Eye (tissue), 1 donor: Measurements from ENCODE around the gene CMIP.
"Not testable (repeated sequence)": the region's sequence is repeated elsewhere in the genome, so short reads cannot be mapped to it uniquely, and the experiment has no call there.

Experiments used
- DNase-seq: peaks from one replicate; pipeline ENCODE4 v3.0.0-alpha.2; 2015

The CMIP gene

DNA sequence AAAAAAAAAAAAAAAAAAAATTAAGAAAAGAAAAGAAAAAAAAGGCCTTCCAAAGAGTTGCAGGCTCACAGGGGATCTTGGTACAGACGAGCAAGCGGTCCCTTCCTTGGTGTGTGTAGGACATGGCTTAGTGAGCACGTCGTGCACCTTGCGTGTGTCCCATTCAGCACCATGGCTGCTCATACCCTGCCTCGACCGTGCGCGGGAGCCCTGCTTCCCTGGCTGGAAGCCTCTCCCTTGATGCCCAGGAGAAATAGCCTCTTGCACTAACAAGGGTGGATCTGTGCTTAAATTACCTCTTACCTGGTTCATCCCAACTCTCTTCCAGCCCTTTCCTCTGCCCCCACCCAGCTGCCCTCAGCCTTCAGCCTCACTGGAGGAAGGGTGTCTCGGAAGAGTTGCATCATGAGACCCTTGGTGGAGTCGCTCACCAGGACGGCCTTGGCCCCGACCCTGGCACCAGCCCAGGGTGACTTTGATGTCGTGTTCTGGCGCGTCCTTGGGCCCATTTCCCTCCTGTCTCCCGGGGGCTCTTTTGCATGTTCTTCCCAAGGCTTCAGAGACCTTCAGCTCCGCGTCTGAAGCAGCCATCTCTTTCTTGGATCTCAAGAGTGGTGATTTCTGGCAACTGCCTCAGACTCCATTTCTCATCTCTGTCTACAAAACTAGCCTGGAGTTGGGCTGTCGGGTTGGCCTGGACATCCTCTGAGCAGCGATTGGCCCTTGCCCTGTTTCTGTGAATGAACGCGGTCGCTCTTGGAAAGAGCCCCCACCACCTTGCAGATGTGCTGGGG is 127.2 kb downstream of the CMIP start:
- no peak for DNase-seq

DNA sequence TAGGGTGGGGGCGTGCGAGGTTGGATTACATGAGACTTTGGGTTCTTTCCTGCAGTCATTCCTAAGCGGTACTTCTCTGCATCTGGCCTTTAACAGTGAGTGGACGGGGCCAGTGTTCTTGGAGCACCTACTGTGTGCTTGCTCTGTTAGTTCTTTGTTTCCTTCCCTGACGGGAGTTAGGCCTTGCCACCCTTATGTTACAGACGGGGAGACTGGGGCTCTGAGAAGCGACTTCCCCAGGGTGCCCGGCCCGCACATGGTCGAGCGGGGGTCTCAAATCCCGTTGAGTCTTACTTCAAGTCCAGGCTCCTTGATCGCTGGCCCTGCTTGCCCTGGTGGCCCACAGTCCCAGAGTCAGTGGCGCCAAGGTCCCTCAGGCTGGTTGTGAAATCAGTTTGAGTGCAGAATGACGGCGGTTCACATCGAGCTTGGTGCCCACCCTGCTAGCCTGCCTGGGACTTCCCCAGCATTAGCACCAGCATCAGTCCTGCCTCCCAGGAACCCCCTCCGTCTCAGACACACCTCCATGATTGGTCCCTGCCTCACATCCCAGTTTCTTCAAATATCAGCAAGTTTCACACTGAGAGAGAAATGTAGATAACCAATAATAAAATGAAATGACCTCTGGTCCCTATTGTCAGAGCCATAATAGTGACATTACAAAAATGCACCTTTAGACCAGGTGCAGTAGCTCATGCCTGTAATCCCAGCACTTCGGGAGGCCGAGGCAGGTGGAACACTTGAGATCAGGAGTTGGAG is 128.0 kb downstream of the CMIP start:
- no peak for DNase-seq

DNA sequence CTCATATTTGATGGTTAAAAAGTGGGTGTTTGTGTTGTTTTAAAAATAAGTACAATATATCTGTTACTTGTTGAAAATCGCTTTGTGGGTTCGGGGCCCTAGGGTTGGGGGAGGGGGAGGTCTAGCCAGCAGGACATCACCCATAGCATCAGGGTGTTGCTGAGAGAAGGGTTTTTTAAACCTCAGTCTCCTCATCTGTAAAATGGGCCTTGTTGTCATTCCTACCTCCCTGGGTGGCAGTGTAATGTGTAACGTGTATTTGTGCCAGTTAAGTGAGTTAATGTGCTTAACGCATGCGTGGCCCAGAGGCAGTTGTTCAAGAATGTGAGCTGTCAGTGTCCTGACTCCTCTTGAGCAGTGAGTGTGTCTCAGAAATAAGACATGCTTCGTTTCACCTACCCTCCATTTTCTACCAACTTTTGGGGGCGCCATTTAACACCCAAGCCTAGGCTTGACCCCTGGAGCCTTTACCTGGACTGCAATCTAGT is 129.0 kb downstream of the CMIP start:
- DNase-seq: no peak

DNA sequence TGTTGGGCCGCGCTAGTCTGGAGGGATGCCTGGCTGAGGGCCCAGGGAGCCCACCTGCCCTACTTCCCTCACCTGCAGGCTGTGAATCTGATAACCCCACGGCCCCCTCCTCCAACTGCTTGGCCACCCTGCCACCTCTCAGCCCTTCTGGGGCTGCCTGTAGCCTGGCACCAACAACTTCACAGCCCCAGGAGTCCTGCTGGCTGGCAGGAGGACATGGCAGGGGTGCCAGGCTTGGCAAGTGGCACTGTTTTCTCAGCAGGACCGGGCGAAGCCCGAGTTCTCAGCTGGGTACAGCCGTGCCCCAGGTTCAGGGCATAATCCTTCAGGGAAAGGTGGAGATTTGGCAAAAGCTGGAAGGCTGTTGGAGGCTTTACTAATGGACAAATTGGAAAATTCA is 129.6 kb downstream of the CMIP start:
- DNase-seq: no peak

DNA sequence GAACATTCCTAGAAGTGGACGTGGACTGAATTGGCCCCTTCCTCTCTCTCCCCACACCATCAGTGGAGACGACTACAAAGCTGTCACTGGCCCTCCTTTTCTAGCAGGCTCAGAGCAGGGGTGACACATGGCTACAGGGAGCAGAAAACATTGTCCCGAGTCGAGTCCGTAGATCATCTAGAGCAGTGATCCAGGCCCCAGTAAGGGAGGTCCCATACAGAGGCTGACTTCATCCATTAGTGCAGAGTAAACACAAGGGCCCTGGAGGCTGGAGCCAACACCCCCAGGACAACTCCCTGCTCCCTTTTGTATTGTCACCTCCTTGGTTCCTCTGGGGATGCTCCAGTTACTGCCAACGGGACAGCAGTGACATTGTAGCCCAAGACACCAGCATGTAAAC is 130.7 kb downstream of the CMIP start:
- DNase-seq: no peak

DNA sequence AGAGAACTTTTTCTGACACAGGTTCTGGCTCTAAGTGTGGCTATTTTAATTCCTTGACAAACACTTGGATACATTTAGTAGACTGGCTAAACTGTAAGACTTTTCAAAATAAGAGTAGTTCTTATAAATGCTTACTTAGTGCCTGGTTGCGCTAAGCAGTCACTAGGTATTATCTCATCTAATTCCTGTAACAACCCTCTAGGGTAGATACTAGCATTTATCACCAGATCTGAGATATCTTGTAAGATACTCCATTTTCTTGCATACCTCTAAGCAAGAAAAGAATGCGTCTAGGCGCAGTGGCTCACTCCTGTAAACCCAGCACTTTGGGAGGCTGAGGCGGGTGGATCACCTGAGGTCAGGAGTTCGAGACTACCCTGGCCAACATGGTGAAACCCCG is 131.2 kb downstream of the CMIP start:
- DNase-seq: no peak

DNA sequence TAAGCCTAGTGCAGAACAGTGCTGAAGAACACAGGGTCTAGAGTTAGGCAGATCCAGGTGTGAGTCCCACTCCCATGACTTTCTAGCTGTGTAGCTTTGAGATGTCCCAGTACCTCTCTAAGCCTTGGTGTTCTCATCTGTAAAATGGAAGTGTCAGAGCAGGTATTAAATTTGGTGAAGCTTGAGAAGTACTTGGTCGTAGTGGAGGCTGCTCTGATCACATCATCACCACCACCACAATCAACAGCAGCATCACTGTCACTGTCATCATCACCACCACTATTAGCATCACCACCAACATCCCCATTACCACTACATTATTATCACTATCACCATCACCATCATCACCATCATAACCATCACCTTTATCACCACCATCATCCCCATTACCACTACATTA is 132.1 kb downstream of the CMIP start:
- no peak for DNase-seq

DNA sequence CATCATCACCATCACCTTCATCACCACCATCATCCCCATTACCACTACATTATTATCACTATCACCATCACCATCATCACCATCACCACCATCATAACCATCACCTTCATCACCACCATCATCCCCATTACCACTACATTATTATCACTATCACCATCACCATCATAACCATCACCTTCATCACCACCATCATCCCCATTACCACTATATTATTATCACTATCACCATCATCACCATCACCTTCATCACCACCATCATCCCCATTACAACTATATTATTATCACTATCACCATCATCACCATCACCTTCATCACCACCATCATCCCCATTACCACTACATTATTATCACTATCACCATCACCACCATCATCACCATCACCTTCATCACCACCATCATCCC is 132.7 kb downstream of the CMIP start:
- DNase-seq: not testable (repeated sequence)

DNA sequence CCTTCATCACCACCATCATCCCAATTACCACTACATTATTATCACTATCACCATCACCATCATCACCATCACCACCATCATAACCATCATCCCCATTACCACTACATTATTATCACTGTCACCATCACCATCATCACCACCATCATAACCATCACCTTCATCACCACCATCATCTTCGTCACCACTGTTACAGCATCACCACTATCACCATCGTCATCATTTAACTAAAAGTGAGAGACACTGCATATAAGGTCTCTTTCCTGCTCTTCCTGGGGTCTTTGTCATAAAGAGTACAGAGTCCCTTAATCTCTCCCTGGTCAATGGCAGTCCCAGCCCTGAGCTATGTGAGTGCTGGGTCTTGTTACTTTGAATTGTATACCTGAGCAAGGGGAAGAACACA is 133.5 kb downstream of the CMIP start:
- no peak for DNase-seq

DNA sequence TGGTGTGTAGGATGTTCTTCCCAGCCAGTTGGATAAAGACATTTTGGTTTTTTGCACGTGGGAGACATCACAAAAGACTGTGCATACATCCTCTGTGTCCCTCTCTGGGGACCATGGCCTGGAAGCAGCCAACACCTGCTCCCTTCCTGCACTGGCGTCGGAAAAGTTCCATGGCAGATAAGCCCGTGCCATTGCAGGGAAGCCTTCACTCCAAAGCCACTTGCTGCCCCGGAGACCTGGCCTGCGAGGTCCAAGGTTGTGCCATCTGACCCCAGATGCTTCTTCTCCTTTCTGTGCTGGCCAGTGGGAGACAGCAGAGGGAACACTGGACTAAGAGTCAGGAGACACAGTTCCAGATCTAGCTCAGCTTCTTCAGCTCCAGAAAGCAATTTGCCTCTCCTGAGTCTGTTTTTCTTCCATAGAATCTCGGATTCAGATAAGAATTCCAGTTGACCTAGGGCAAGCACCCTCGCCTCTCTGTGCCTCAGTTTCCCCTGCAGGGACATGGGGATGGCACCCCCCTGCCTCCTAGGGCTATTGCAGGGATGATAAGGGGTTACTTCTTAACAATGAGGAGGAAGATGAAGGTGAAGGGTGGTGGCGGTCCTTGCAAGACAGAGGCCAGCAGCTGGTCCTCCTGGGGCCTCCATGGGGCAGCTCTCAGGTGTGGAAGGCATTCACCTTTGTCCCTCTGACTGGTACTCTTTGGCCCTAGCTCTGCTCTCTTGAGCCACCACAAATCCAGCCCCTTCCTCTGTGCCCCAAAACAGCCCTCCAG is 134.2 kb downstream of the CMIP start:
- no peak for DNase-seq

DNA sequence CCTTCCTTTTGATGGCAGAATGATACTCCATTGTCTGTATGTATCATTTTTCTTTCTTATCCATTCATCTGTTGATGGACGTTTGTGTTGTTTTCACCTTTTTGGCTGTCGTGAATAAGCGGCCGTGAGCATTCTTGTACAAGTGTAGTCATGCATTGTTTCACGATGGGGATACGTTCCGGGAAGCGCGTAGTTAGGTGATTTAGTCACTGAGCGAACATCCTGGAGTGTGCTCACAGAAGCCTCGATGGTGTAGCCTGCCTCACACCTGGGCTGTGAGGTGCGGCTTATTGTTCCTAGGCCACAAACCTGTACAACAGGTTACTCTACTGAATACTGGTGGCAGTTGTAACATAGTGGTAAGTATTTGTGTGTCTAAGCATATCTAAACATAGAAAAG is 136.5 kb downstream of the CMIP start:
- no peak for DNase-seq

DNA sequence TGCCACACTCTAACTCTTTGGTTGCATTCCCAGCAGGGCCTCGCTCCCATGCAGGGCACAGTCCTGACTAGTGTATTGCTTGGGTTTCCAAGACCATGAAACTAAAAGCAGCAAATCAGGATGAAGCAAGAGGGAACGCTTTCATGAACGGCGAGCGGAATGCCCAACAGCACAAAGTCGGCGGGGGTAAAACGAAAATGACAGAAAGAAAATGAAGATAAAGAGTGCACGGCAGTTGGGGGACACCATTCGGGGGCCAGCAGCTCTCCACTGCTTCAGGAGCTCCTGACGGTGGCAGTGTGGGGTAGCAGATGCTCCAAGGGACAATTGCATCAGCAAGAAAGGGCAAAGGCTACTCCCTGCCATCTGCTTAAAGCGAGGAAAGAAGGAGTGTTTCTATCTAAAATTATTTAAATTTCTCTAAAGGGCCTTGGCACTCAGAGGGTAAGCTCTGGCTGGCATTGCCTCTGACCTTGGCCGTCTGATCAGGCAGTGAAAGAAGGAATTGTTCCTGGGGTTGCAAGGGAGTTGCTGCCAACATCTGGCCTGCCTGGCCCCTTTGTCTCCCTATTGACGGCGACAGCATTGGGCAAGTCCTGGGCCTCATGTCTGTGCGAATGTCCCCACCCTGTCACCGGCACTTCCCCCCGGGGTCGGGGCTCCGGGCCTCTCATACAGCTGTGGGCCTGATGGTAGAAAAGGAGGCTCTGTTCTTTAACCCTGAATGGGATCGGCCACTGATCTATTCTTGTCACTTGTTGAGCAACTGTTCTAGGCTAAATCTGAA is 138.2 kb downstream of the CMIP start:
- DNase-seq: no peak

DNA sequence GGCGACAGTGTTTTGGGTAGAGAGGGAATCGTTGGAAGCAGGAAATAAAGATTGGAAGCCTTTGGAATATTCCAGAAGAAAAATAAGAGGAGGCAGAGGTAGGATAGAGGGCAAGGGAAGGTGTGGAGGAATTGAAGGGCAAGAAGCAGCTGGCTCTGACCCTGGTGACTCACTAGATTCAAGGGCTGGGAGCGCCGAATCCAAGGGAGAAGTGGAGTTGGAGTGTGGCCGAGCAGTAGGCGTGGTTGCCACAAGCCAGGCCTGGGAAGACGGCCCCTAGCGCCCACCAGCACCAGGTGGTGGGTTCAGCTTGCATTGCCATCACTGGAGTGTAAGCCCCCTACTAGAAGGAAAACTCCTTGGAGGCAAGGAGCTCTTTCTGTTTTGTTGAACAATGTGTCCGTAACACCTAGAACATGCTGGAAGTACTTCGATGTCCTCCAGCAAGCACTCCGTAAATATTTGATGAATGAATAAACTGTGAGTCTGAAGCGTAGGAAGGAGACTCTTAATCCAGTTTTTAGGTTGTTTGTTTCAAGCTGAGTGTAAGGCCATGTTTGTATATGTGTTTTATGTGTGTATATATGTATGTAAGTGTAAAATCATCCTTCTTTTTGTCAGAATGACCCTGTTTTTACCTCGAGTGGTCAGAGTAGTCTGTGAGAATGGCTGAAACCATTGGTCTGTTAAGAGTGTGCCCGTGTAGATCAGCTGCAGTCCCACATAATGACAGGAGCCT is 139.5 kb downstream of the CMIP start:
- no peak for DNase-seq

DNA sequence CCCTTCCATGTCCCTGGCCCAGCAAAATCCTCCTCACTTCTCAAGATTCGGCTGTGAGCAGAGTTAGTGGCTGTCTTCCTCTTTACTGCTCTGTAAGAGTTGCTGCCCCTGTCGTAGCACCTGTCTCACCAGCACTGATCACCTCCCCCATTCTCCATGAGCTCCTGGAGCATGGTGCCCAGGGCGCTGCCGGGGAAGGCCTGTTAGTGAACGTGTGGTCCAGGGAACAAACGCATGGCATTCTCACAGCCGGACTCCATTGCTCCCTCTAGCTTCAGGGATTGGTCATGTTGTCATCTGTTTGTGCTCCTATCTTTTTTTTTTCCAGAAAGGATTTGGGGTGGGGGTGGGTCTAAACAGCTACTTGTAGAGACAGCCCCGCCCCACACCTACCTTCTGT is 141.2 kb downstream of the CMIP start:
- DNase-seq: no peak

DNA sequence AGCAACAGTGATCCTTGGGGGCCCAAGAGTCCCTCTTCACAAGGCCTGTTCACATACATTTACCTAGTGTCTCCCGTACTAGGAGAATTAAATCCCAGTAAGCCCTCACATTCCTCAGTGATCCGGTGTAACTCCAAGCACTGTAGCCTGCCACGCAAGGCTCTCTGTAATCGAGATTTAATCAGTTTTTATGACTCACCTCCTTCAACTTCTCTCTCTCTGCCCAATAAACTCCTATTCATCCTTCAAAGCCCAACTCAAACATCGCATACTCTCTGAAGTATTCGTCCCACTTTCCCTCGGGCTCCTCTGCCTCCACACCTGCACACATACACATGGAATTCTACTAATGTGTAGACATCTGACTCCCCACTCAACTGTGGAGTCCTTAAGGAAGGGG is 141.8 kb downstream of the CMIP start:
- no peak for DNase-seq

DNA sequence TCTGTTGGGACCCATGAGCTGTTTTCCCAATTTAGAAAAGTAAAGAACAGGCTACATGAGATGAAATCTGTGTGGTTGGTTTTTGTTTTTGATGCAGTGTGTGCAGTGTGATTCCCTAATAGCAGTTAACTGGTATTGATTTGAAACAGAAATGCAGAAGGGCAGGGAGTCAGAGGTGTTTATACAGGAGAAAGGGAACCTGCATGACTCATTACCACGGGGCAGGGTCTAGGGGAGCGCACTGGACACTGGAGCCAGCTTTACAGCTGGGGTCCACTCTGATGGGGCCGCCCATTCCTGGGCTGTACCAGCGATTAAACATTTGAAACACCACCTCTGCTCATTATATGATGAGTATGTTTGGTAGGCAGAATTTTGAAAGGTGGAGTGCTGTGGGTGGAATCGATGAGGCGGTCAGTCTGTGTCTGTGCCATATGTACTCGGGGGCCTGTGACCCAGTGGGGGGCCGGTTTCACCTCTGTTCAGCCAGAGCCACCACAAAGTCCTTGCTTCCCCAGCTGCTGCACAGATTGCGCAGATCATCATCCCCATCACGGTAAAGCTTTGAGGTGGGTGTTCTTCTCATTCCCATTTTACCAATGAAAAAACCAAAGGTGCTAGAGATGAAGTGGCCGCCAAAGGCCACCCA is 142.5 kb downstream of the CMIP start:
- DNase-seq: no peak

DNA sequence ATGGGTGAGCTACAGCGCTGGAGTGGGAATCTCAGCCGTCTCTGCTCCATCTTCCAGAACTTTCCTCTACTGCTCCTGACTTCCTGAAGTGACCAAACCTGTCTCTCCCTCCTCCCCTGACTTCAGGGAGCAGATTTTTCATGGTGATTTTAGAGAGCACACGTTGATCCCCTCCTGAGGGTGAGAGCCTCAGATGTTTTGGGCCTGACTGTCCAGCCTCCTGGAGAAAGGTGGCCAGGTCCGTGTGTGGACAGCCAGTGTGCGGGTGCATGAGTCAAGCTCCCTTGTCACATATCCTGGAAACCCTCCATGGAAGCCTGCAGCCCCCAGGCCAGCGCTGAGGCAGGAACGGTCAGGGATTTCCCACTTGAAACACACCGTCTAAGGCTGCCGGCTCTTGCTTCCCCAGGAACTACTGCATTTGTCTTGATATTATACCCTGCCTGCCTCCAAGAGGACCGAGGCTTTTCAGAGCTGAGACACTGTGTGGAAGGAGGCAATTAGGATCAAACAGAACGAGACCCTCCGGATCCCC is 143.1 kb downstream of the CMIP start:
- no peak for DNase-seq

DNA sequence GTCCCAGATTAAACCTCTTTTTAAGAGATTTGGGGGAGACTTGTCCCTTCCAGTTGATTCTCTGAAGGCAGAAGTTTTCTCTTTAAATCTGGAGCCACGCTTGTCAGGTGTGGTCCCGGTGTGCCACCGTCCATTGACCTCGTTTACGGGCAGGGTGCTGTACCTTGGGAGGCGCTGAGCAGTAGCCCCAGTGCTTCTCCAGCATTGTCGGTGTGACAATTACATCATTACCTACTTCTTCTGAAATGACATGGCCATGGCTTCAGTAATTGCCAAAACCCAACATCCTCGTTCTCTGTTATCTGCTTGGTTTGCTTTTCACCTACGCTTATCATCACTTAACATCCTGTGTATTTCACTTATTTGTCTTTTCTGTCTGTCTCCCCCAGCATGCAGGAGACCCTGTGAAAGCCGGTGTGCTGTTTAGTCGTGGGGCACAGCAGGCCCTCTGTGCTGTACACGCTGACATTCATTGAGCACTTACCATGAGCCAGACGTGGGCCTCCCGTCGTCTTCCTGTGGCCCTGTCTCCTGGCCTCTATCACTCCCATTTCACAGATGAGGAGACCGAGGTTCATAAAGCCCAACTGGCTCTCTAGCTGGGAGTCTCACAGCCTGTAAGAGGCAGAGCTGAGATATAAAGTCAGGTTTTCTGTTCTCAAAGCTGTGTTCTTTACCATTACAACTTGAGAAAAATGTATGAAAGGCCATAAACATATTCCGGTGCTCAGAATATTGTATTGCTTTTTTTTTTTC is 143.9 kb downstream of the CMIP start:
- no peak for DNase-seq

DNA sequence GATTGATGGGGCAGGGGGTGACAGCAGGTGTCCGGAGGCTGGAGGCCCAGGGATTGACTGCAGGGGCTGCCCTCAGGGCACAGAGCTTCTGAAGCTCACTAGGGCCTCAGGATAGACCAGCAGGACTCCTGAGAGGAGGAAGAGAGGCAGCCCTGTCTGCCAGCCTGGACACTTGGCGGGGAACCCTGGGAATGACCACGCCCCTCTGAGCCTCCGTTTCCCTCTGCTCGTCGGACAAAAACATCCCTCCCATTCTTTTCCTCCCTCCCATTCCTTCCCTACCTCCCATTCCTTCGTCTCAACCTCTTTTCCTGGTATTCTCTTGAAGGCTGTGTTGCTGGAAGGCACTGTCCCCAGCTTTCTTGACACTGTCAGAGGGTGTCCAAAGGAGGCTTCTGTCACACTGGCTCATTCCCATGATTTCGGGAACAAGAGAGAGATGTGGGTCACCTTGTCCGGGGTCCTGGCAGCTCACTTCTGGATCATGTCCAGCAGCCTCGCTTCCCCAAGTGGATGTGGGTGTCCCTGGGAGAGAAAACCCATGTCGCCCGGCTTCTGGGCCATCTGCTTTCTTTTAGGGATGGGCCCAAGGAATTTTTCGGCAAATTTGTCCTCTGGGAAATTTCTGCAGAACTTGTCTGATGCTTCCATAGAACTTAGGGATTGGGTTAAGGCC is 145.5 kb downstream of the CMIP start:
- no peak for DNase-seq
